Measurements from ENCODE around the gene HDAC7. TPM values are rescaled to one million over a fixed set of nuclear protein-coding genes. Genes with fewer than 3 reads are reported as not detected.

Gene HDAC7
- polyA plus RNA-seq (ENCODE audit: insufficient read length in 4 of 4), result 10 to 100 TPM; 76.1 to 96.1 (median 81.7) TPM

DNA sequence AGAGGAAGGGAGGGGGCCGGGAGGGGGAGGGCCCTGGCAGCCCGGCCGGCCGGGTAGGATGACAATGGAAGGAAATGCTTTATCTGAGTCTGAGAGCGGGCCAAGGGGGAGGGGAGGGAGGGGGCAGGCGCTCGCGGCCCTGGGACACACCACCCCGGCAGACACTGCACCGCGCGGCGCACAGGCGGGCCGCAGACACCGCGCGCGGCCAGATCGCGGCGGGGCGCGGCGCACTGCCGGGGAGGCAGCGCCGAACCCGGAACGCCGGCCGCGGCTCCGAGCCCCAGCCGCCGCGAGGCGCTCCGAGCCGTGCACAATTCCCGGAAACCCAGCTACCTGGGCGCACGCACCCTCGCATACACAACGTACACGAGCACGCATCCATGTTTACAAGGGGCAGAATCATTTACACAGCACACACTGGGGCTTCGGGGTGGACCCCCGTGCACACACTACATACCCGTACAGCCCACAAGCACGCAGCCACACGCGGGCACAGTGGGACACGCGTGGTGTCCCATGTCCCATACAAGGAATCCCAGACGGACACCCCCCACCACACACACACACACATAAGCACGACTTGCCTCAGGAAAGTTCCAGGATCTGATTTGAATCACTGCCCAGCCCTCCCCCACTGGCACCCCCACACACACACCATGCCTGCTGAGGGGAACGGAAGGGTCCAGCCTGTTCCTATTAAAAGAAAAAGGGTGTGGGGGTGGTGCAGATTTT lies at the start of gene HDAC7:
Gene HDAC7 (minus strand): TSS at position 8 of the 735 bp plus-strand sequence. CDS start 118 bp downstream, outside the sequence.
- DNase-seq (ENCODE audit: low read depth in 4 of 4, low spot score in 3 of 4), result no peak

- no peak for DNase-seq (ENCODE audit: low read depth in 4 of 4, low spot score in 3 of 4)
These were observed 48.9 kb upstream of the HDAC7 start for GRCh38 chr12:47868552-47869031.

DNA sequence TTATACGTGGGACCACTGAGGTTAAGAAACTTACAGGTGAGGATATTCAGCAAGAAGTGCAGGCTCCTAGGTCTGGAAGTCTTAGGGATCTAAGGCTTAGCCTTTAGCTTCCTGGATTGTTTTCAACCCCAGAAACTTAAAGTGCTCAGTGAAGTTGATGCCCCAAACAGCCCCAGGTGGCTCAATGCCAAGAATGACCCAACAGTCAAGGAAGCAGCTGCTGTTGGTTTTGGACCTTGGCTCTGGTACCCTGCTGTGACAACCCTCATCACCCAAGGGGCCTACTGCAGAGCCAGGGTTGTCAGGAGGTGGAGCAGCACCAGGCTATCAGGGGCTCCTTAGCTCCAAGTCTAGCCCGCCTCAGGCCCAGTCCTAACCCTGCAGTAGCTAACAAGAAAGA lies 48.3 kb upstream of the HDAC7 start:
- no peak for DNase-seq (ENCODE audit: low read depth in 4 of 4, low spot score in 3 of 4)

- DNase-seq (ENCODE audit: low read depth in 4 of 4, low spot score in 3 of 4), result no peak
These were observed 47.8 kb upstream of the HDAC7 start for GRCh38 chr12:47867495-47867941.

DNA sequence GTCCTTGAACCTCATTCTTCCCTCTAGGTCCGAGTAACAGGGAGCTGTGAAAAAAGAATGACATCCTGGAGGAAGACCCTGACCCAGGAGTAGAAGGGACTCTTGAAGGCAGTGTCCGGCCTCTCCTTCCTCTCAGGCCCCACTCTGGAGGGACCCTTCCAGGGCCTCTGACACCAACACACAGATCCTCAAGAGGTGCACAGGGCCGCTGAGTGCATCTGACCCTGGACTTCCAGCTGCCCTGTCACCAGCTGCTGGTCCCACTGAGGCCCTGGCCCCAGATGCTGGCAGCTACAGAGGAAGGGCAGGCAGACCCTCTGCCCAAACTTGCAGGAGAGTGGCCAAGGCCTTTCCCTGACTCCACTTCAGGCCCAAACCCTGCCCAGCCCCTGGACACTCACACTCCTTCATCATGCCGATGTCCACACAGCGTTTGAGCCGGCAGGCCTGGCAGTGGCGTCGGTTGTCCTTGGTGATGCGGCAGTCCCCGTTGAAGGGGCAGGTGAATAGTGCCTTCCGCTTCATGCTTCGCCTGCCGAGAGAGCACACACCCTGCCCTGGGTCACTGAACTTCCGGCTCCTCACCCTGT lies 45.0 kb upstream of the HDAC7 start:
- DNase-seq (ENCODE audit: low read depth in 4 of 4, low spot score in 3 of 4), result no peak

DNA sequence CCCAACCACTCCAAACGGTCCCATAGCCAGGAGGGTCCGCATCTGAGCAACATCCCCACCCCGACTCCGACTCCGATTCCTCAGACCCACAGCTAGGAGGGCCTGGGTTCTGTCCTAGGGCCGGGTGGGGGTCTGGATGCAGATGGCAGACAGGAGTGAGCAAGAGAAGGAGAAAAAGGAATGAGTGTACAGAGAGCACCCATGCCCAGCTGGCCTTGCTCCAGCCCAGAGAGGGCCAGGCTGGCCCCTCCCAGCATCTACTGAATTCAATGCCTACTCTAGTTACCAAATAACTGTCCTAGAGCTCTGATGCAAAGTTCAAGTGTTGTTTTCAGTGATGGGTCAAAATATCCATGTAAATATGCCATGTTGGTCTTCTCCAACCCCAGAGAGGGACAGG lies 44.3 kb upstream of the HDAC7 start:
- DNase-seq (ENCODE audit: low read depth in 4 of 4, low spot score in 3 of 4), result no peak

DNA sequence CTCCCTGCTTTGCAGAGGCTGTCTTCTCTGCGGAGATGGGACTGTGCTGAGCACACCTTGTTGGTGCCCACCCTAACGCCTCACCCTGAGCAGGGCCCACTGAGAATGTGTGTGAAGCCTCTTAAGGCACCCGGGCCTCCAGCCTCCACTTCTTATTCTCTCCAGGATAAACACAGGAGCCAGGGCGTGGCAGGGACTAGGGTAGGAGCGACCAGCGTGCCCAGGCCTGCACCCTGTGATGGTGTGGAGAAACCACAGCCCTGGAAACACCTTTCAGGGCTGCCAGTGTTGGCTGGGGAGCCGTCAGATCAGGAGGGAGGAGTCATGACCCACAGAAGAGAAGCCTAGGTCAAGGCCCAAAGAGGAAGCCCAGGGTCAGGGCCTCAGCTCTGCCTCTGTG lies 43.8 kb upstream of the HDAC7 start:
- no peak for DNase-seq (ENCODE audit: low read depth in 4 of 4, low spot score in 3 of 4)

- no peak for DNase-seq (ENCODE audit: low read depth in 4 of 4, low spot score in 3 of 4)
These were observed 43.2 kb upstream of the HDAC7 start for GRCh38 chr12:47862881-47863280.

- DNase-seq (ENCODE audit: low read depth in 4 of 4, low spot score in 3 of 4), result no peak
These were observed 42.6 kb upstream of the HDAC7 start for GRCh38 chr12:47862167-47862750.

DNA sequence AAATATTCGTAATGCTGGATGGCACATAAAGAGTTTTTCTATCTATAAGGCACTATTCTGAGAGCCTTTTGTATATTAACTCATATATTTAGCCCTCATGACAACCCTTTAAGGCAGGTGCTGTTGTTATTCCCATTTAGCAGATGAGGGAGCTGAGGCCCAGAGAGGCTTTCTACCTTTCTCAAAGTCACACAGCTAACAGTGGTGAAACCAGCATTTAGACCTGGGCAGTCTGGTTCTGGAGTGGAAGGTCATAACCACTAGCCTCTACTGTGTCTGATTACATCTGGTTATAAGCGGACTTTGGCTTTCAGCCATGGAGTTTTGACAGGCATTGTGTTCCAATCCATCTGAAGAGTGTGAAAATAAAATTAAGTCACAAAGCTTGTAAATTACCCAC lies 41.2 kb upstream of the HDAC7 start:
- no peak for DNase-seq (ENCODE audit: low read depth in 4 of 4, low spot score in 3 of 4)

GRCh38 chr12:47860279-47860841 lies 40.7 kb upstream of the HDAC7 start:
- DNase-seq (ENCODE audit: low read depth in 4 of 4, low spot score in 3 of 4), result no peak

GRCh38 chr12:47858511-47859266 lies 39.0 kb upstream of the HDAC7 start:
- no peak for DNase-seq (ENCODE audit: low read depth in 4 of 4, low spot score in 3 of 4)

GRCh38 chr12:47856721-47857575 lies 37.2 kb upstream of the HDAC7 start:
- DNase-seq (ENCODE audit: low read depth in 4 of 4, low spot score in 3 of 4), result no peak

GRCh38 chr12:47856094-47856493 lies 36.4 kb upstream of the HDAC7 start:
- DNase-seq (ENCODE audit: low read depth in 4 of 4, low spot score in 3 of 4), result no peak

DNA sequence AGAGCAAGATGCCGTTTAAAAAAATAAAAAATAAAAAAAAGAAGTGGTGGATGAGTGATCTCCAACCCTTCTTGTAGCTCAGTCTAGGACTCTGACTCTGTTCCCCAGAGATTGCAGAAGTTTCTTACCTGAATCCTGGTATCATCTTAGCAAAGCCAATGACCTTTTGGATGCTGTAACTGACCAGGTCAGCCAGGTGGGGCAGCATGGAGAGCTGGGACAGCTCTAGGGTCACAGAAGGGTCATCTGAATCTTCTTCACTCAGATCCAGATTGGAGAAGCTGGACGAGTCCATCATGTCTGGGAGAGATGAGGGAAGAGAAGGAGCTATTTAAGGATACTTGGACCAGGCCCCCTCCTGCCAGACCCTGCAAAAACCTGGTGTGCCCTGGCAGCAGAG lies 35.8 kb upstream of the HDAC7 start:
- no peak for DNase-seq (ENCODE audit: low read depth in 4 of 4, low spot score in 3 of 4)

DNA sequence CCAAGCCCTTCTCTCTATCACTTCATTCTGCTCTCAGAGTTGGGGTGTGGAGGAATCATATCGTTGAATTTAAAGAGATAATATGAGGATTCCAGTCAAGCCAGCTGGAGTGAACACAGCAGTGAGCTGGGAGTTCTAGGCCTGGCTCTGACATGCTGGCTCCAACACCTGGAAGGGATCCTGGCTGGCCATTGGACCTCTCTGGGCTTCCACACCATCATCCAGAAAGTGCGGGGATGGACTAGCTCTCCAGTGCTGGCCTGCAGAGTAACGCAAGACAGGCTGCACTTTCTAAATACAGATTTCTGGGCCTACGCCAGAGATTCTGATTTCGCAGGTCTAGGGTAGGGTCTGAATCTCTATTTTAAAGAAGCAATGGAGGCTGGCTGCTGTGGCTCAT lies 34.8 kb upstream of the HDAC7 start:
- no peak for DNase-seq (ENCODE audit: low read depth in 4 of 4, low spot score in 3 of 4)

DNA sequence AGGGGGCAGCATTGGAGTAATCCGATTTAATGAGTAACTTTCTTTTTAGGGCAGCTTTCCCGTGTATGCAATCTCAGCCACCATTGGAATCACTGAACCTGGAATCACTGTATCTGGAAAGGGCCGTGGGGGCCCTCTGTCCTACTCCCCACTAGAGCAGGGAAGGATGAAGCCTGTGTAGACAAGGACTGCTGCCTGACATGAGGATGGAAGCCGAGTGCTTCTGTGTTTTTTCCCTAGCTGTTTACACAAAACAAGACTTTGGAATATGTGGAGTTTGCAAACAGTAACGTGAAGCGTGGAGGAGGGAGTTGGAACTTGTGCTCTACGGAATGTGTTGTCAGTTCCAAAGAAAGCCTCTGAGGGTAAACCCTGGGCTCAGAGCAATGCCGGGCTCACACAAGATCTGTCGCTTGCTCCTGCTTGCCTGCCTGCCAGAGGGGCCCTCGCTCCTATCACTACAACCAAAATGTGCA lies 32.4 kb upstream of the HDAC7 start:
- DNase-seq (ENCODE audit: low read depth in 4 of 4, low spot score in 3 of 4), result no peak

- DNase-seq (ENCODE audit: low read depth in 4 of 4, low spot score in 3 of 4), result no peak
These were observed 31.7 kb upstream of the HDAC7 start for GRCh38 chr12:47851303-47851952.
